IPS DF 6.9 (cell line): ENCODE results near the gene VAMP2.

ENCODE experiments used
- DNase-seq: peaks from one replicate; pipeline ENCODE4 v3.0.0-alpha.2; 2013; ENCODE audit warnings: low read depth, low spot score
- H3K27ac ChIP-seq: one replicate; pipeline ENCODE4 v1.5.1; 2013; ENCODE audit warnings: low read length, control low read depth
- H3K27me3 ChIP-seq: 2 replicates; pipeline ENCODE4 v1.6.1; 2013; ENCODE audit warnings: mild to moderate bottlenecking, low read length; ENCODE audit not compliant: control insufficient read depth, insufficient read depth
- H3K36me3 ChIP-seq: 2 replicates; pipeline ENCODE4 v1.6.1; 2013; ENCODE audit warnings: low read length; ENCODE audit not compliant: control insufficient read depth, insufficient read depth
- H3K4me1 ChIP-seq: 2 replicates; pipeline ENCODE4 v1.6.1; 2013; ENCODE audit warnings: low read length; ENCODE audit not compliant: control insufficient read depth, insufficient read depth
- H3K4me3 ChIP-seq: 2 replicates; pipeline ENCODE4 v1.5.1; 2013; ENCODE audit warnings: mild to moderate bottlenecking, low read length
- H3K9me3 ChIP-seq: 2 replicates; pipeline ENCODE4 v1.6.1; 2013; ENCODE audit warnings: low read length, inconsistent platforms; ENCODE audit not compliant: control insufficient read depth, insufficient read depth
- WGBS: extraction: QIAGEN DNeasy Blood & Tissue Kit; methylation state at CpG from one replicate; pipeline ENCODE4 v1.1.7; 2013; ENCODE audit warnings: mixed read lengths, missing lambda C conversion rate; ENCODE audit not compliant: insufficient read length, insufficient coverage; 5-methylcytosine and 5-hydroxymethylcytosine counted together

VAMP2 gene

GRCh38 chr17:8160741-8161221, 2.0 kb downstream of the VAMP2 start:
- Histone ChIP-seq H3K4me3 (no peak overlapping the region), H3K27ac (no peak overlapping the region), H3K4me1 (peaks cover 5% of the 10 kb centered on the region), H3K9me3 (no peaks in the 10 kb centered on the region), H3K36me3 (no peaks in the 10 kb centered on the region), H3K27me3 (no peaks in the 10 kb centered on the region)
- no CpG with 5 or more reads among the region's 5 CpGs for WGBS
- no peak for DNase-seq

- Histone ChIP-seq H3K27me3 (no peaks in the 10 kb centered on the region), H3K4me3 (no peak overlapping the region), H3K9me3 (no peaks in the 10 kb centered on the region), H3K36me3 (no peaks in the 10 kb centered on the region), H3K27ac (no peak overlapping the region), H3K4me1 (peaks cover 5% of the 10 kb centered on the region)
- no CpG with 5 or more reads among the region's 4 CpGs for WGBS
- no peak for DNase-seq
These were observed 2.5 kb downstream of the VAMP2 start for GRCh38 chr17:8160224-8160577.

GRCh38 chr17:8159459-8160223, 3.1 kb downstream of the VAMP2 start:
- H3K9me3 ChIP-seq, result no peaks in the 10 kb centered on the region

GRCh38 chr17:8159032-8159400, 3.7 kb downstream of the VAMP2 start:
- WGBS, result no CpG with 5 or more reads among the region's 3 CpGs
- H3K27me3 ChIP-seq, result no peaks in the 10 kb centered on the region
- H3K9me3 ChIP-seq, result no peaks in the 10 kb centered on the region
- H3K4me3 ChIP-seq, result no peak overlapping the region
- no peak for DNase-seq
- no peaks in the 10 kb centered on the region for H3K36me3 ChIP-seq
- H3K27ac ChIP-seq, result no peak overlapping the region
- peaks cover 2% of the 10 kb centered on the region; the same call in 1 of the 2 replicates for H3K4me1 ChIP-seq

More at GRCh38 chr17:8159459-8160223, 3.1 kb downstream of the VAMP2 start:
- no peak for DNase-seq
- no CpG with 5 or more reads among the region's 4 CpGs for WGBS
- no peaks in the 10 kb centered on the region for H3K36me3 ChIP-seq
- H3K4me3 ChIP-seq, result no peak overlapping the region
- no peaks in the 10 kb centered on the region for H3K27me3 ChIP-seq
- peaks cover 3% of the 10 kb centered on the region; the same call in 1 of the 2 replicates for H3K4me1 ChIP-seq
- no peak overlapping the region for H3K27ac ChIP-seq

- no peaks in the 10 kb centered on the region for H3K9me3 ChIP-seq
- H3K27ac ChIP-seq, result no peak overlapping the region
- no peaks in the 10 kb centered on the region for H3K36me3 ChIP-seq
- H3K27me3 ChIP-seq, result no peaks in the 10 kb centered on the region
- no CpG with 5 or more reads among the region's 20 CpGs for WGBS
- no peak overlapping the region for H3K4me3 ChIP-seq
- H3K4me1 ChIP-seq, result peaks cover 3% of the 10 kb centered on the region; the same call in 1 of the 2 replicates
- no peak for DNase-seq
These were observed 4.3 kb downstream of the VAMP2 start for GRCh38 chr17:8158267-8159031.

- Histone ChIP-seq H3K9me3 (no peaks in the 10 kb centered on the region), H3K4me3 (peak overlapping the region; percentile 78; the same call in 1 of the 2 replicates), H3K4me1 (peaks cover 5% of the 10 kb centered on the region), H3K27me3 (no peaks in the 10 kb centered on the region), H3K27ac (no peak overlapping the region), H3K36me3 (no peaks in the 10 kb centered on the region)
- DNase-seq, result peak; percentile 100
- no CpG with 5 or more reads among the region's 59 CpGs for WGBS
These were observed 6.3 kb downstream of the VAMP2 start for GRCh38 chr17:8156246-8156992.

GRCh38 chr17:8155996-8156245, 6.8 kb downstream of the VAMP2 start:
- Histone ChIP-seq H3K9me3 (no peaks in the 10 kb centered on the region), H3K27ac (no peak overlapping the region), H3K4me3 (peak overlapping the region; percentile 78; the same call in 1 of the 2 replicates), H3K27me3 (no peaks in the 10 kb centered on the region), H3K36me3 (no peaks in the 10 kb centered on the region), H3K4me1 (peaks cover 6% of the 10 kb centered on the region)
- no CpG with 5 or more reads among the region's 11 CpGs for WGBS
- no peak for DNase-seq

GRCh38 chr17:8155231-8155995, 7.3 kb downstream of the VAMP2 start:
- Histone ChIP-seq H3K27me3 (no peaks in the 10 kb centered on the region), H3K4me3 (peak overlapping the region; percentile 78; the same call in 1 of the 2 replicates), H3K4me1 (peaks cover 9% of the 10 kb centered on the region), H3K9me3 (no peaks in the 10 kb centered on the region), H3K27ac (no peak overlapping the region), H3K36me3 (no peaks in the 10 kb centered on the region)
- no peak for DNase-seq
- WGBS, result no CpG with 5 or more reads among the region's 14 CpGs

GRCh38 chr17:8154608-8155155, 8.1 kb downstream of the VAMP2 start:
- H3K9me3 ChIP-seq, result no peaks in the 10 kb centered on the region
- peaks cover 9% of the 10 kb centered on the region for H3K4me1 ChIP-seq
- peak overlapping the region; percentile 27; the same call in 1 of the 2 replicates for H3K4me3 ChIP-seq
- DNase-seq, result no peak
- H3K27ac ChIP-seq, result no peak overlapping the region
- WGBS, result no CpG with 5 or more reads among the region's 11 CpGs
- H3K36me3 ChIP-seq, result peaks cover 2% of the 10 kb centered on the region
- no peaks in the 10 kb centered on the region for H3K27me3 ChIP-seq
